ENCODE data around the gene RASGRF2.

The RASGRF2 gene

DNA sequence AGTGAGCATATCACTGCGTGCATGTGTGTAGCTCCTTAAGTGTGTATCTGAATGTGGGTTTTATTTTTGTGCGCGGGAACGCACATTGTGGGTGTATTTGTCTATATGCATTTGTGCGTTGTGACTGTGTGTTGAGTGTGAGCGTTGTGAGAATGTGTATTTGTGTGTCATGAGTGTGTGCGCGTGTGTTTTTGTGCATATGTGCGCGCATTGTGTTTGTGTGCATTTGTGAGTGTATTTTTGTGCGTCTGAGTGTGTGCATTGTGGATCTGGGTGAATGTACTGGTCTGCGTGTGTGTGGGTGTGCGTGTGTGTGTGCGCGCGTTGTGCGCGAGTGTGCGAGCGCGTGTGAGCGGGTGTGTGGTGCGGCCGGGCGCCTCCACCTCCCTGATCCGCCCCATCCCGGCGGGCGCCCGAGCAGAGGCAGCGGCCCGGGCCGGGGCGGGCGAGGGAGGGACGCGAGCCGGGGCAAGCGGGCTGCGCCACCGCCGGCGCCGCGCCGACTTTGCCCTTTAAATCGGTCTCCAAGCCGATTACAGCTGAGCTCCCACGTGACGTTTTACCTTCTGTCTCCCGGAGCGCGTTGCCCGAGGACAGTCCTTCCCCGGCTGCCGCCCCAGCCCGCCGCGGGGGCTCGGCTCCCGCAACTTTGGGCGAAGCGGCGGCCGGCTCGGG, at the start of gene RASGRF2:
Gene RASGRF2, plus strand, starts transcription at position 596 of the 675 bp plus-strand sequence. CDS start 376 bp downstream, outside the sequence.
- H3K4me2 ChIP-seq (ENCODE audit: low read length) = no peak within 1 kb of the TSS
- no peak within 1 kb of the TSS for H3K4me3 ChIP-seq (ENCODE audit: low read length)
- H3K79me2 ChIP-seq (ENCODE audit: control insufficient read depth, low read length) = no peaks in the 10 kb centered on the region
- H3K27me3 ChIP-seq (ENCODE audit: control insufficient read depth, low read length) = peaks cover 13% of the 10 kb centered on the region
- 0 out of 2 replicates have a peak, but pooled peaks cover 2% of the 10 kb centered on the region for H3F3A ChIP-seq (ENCODE audit: control insufficient read depth, insufficient read depth)
- no peak for TF ChIP-seq EZH2phosphoT487 (IDR thresholded peaks at IDR 0.05; ENCODE audit: borderline replicate concordance, low read length)
- TF ChIP-seq, protein P1, sequence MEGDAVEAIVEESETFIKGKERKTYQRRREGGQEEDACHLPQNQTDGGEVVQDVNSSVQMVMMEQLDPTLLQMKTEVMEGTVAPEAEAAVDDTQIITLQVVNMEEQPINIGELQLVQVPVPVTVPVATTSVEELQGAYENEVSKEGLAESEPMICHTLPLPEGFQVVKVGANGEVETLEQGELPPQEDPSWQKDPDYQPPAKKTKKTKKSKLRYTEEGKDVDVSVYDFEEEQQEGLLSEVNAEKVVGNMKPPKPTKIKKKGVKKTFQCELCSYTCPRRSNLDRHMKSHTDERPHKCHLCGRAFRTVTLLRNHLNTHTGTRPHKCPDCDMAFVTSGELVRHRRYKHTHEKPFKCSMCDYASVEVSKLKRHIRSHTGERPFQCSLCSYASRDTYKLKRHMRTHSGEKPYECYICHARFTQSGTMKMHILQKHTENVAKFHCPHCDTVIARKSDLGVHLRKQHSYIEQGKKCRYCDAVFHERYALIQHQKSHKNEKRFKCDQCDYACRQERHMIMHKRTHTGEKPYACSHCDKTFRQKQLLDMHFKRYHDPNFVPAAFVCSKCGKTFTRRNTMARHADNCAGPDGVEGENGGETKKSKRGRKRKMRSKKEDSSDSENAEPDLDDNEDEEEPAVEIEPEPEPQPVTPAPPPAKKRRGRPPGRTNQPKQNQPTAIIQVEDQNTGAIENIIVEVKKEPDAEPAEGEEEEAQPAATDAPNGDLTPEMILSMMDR (IDR thresholded peaks at IDR 0.05; ENCODE audit: low read depth, low read length, poor library complexity, severe bottlenecking) = no peak
- H4K20me1 ChIP-seq (ENCODE audit: control insufficient read depth, insufficient read depth, low read depth, low read length) = no peaks in the 10 kb centered on the region
- H3K9me3 ChIP-seq (ENCODE audit: control insufficient read depth, insufficient read depth, low read length) = peaks cover 2% of the 10 kb centered on the region; the same call in 1 of the 2 replicates
- H3K9me2 ChIP-seq (replicated peaks; ENCODE audit: control insufficient read depth, low read length) = no peaks in the 10 kb centered on the region
- H3K27ac ChIP-seq (ENCODE audit: low read depth, low read length) = no peak within 1 kb of the TSS
- no peaks in the 10 kb centered on the region for H3K36me3 ChIP-seq (ENCODE audit: control insufficient read depth, low read length)
- no peaks in the 10 kb centered on the region for H3K4me1 ChIP-seq (ENCODE audit: control insufficient read depth, low read length)

GRCh38 chr5:80912479-80912878, 47.7 kb upstream of the RASGRF2 start:
- Histone ChIP-seq H3K27me3 (ENCODE audit: control insufficient read depth, low read length) (no peaks in the 10 kb centered on the region), H3K4me3 (ENCODE audit: low read length) (no peak overlapping the region), H3K4me2 (ENCODE audit: low read length) (no peak overlapping the region), H4K20me1 (ENCODE audit: control insufficient read depth, insufficient read depth, low read depth, low read length) (no peaks in the 10 kb centered on the region), H3K4me1 (ENCODE audit: control insufficient read depth, low read length) (no peaks in the 10 kb centered on the region), H3F3A (ENCODE audit: control insufficient read depth, insufficient read depth) (no peaks in the 10 kb centered on the region), H3K27ac (ENCODE audit: low read depth, low read length) (no peak overlapping the region), H3K79me2 (ENCODE audit: control insufficient read depth, low read length) (no peaks in the 10 kb centered on the region), H3K9me2 (replicated peaks; ENCODE audit: control insufficient read depth, low read length) (no peaks in the 10 kb centered on the region), H3K9me3 (ENCODE audit: control insufficient read depth, insufficient read depth, low read length) (no peaks in the 10 kb centered on the region), H3K36me3 (ENCODE audit: control insufficient read depth, low read length) (no peaks in the 10 kb centered on the region)
- TF ChIP-seq EZH2phosphoT487 (IDR thresholded peaks at IDR 0.05; ENCODE audit: borderline replicate concordance, low read length) = no peak
- TF ChIP-seq, protein P1 (IDR thresholded peaks at IDR 0.05; ENCODE audit: low read depth, low read length, poor library complexity, severe bottlenecking) = no peak

DNA sequence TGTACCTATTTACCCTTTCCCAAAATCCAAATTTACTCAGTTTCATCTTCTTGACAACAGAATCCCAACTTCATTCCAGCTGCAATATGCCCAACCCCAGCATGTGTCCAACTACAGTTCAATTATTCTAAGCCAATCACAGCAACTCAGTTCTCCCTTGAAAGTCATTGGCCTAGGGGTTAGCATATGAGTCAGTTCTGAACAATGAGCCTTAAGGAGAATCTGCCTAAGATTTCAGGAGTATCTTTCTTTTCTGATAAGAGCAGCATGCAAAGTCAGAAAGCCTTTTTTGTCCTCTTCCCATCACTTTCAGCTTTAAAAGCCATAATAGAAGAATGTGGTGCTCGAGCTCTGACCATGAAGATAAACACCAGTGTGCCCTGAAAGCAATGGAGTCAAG, 44.4 kb upstream of the RASGRF2 start:
- no peaks in the 10 kb centered on the region for H3K27me3 ChIP-seq (ENCODE audit: control insufficient read depth, low read length)
- TF ChIP-seq, protein P1 (IDR thresholded peaks at IDR 0.05; ENCODE audit: low read depth, low read length, poor library complexity, severe bottlenecking) = no peak
- no peak for TF ChIP-seq EZH2phosphoT487 (IDR thresholded peaks at IDR 0.05; ENCODE audit: borderline replicate concordance, low read length)
- H3K4me2 ChIP-seq (ENCODE audit: low read length) = no peak overlapping the region
- H3K27ac ChIP-seq (ENCODE audit: low read depth, low read length) = no peak overlapping the region
- no peak overlapping the region for H3K4me3 ChIP-seq (ENCODE audit: low read length)
- no peaks in the 10 kb centered on the region for H3K9me2 ChIP-seq (replicated peaks; ENCODE audit: control insufficient read depth, low read length)
- no peaks in the 10 kb centered on the region for H3K79me2 ChIP-seq (ENCODE audit: control insufficient read depth, low read length)
- H4K20me1 ChIP-seq (ENCODE audit: control insufficient read depth, insufficient read depth, low read depth, low read length) = no peaks in the 10 kb centered on the region
- no peaks in the 10 kb centered on the region for H3K36me3 ChIP-seq (ENCODE audit: control insufficient read depth, low read length)
- H3K9me3 ChIP-seq (ENCODE audit: control insufficient read depth, insufficient read depth, low read length) = no peaks in the 10 kb centered on the region
- H3K4me1 ChIP-seq (ENCODE audit: control insufficient read depth, low read length) = no peaks in the 10 kb centered on the region
- H3F3A ChIP-seq (ENCODE audit: control insufficient read depth, insufficient read depth) = no peaks in the 10 kb centered on the region
